Measurements from ENCODE around the gene GPR139. TPM values are rescaled to one million over a fixed set of nuclear protein-coding genes. Genes with fewer than 3 reads are reported as not detected.

The GPR139 gene
- total RNA-seq, 4 donors from 2014 or later, result not detected

DNA sequence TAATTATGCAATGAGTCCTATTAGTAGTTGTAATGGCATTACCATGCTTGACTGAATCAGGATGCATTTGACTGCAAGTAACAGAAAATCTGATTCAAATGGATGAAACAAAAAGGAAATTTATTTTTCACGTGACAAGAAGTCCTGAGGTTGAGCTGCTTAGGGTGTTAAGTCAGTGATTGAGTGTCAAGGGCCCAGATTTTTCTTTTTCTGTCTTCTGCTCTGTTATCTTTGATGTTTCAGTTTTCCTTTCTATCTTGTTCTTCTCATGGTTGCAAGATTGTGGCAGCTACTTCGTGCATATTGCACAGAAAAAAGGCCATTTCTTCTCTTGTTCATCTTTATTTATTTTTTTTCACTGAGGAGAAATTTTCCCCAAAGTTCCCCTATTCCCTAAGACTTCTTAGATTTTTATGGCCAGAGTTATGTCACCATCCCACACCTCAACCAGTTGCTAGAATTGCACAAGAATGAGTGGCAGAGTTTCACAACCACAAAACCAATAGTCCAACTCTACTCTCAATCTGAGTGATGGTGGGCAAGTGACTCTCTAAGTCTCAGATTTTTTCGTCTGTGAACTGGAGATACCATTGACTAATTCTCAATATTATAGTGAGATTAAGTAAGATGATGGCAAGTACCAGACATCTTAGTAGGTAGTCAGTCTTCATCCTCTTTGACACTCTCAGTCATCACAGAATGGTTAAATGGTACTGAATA lies 15.7 kb upstream of the GPR139 start:
- H3K9me3 ChIP-seq, result no peaks in the 10 kb centered on the region
- H3K4me1 ChIP-seq, result no peaks in the 10 kb centered on the region
- H3K27me3 ChIP-seq, result no peaks in the 10 kb centered on the region
- no peak overlapping the region for H3K4me3 ChIP-seq (replicated peaks in 1 of 3)
- H3K27ac ChIP-seq, result no peak overlapping the region
- intact Hi-C loops (cut with DNase I), result no loop called here
- DNase-seq, result no peak
- H3K36me3 ChIP-seq, result no peaks in the 10 kb centered on the region
- TF ChIP-seq, protein P1, sequence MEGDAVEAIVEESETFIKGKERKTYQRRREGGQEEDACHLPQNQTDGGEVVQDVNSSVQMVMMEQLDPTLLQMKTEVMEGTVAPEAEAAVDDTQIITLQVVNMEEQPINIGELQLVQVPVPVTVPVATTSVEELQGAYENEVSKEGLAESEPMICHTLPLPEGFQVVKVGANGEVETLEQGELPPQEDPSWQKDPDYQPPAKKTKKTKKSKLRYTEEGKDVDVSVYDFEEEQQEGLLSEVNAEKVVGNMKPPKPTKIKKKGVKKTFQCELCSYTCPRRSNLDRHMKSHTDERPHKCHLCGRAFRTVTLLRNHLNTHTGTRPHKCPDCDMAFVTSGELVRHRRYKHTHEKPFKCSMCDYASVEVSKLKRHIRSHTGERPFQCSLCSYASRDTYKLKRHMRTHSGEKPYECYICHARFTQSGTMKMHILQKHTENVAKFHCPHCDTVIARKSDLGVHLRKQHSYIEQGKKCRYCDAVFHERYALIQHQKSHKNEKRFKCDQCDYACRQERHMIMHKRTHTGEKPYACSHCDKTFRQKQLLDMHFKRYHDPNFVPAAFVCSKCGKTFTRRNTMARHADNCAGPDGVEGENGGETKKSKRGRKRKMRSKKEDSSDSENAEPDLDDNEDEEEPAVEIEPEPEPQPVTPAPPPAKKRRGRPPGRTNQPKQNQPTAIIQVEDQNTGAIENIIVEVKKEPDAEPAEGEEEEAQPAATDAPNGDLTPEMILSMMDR (IDR thresholded peaks at IDR 0.05), result no peak
- no peak for TF ChIP-seq POLR2A (IDR thresholded peaks at IDR 0.05)
- WGBS, 2 donors, result 56 to 61% methylated on average over 3 of the region's 3 CpGs

DNA sequence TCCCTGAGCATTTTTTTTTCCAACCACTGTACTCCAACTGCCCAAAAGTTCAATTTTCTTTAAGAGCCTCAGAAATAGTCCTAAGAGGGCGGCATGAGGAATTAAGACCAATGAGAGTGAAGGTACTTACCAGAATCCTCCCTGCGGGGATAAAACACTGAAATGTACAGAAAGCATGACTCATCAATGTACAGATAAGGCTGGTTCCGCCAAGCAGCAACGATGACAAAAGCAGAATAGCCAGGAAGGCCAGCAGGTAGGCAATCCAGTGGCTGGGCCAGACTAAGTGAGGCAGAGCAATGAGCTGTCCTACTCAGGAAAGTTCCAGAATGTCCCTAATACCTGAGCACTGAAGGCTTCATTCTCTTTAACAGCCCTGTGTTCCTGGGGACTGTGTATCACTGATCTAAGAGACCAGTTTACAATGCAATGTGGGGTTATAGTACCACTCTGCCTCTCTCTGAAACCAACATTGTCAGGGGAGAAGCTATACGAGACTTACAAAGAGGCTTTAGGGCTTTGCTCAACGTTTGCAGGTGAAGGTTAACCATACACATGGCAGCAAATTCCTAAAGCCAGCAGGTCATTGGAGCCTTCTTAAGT lies 11.0 kb upstream of the GPR139 start:
- Histone ChIP-seq H3K4me3 (replicated peaks in 1 of 3) (no peak overlapping the region), H3K9me3 (no peaks in the 10 kb centered on the region), H3K27me3 (no peaks in the 10 kb centered on the region), H3K36me3 (no peaks in the 10 kb centered on the region), H3K4me1 (no peaks in the 10 kb centered on the region), H3K27ac (no peak overlapping the region)
- intact Hi-C loops (cut with DNase I), result no loop called here
- no peak for TF ChIP-seq POLR2A (IDR thresholded peaks at IDR 0.05)
- TF ChIP-seq, protein P1 (IDR thresholded peaks at IDR 0.05), result no peak
- WGBS, 2 donors, result 61 to 66% methylated on average over 6 of the region's 6 CpGs
- no peak for DNase-seq

DNA sequence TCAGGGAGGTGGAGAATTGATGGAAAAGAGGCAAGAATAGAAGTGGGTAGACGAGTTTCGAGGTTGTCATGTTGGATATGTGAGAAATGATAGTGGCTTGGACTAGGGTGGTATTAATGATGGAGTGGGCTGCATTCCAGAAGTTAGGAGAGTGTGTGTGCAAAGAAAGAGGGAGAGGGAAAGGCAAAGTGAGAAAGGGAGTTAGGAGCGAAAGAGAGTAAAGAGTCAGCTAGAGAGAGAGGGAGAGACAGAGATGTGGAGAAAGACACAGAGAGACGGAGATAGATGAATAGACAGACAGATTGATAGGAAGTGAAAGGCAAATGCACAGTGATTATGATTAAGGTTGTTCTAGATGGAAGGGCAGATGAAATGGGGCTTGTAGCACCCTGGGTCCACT lies 5.4 kb upstream of the GPR139 start:
- no peaks in the 10 kb centered on the region for H3K27me3 ChIP-seq
- TF ChIP-seq POLR2A (IDR thresholded peaks at IDR 0.05), result no peak
- TF ChIP-seq, protein P1 (IDR thresholded peaks at IDR 0.05), result no peak
- DNase-seq, result no peak
- intact Hi-C loops (cut with DNase I), result no loop called here
- H3K27ac ChIP-seq, result no peak overlapping the region
- H3K9me3 ChIP-seq, result no peaks in the 10 kb centered on the region
- no peaks in the 10 kb centered on the region for H3K4me1 ChIP-seq
- WGBS, 2 donors, result 77 to 80% methylated on average over 4 of the region's 4 CpGs
- H3K36me3 ChIP-seq, result no peaks in the 10 kb centered on the region
- H3K4me3 ChIP-seq (replicated peaks in 1 of 3), result no peak overlapping the region

DNA sequence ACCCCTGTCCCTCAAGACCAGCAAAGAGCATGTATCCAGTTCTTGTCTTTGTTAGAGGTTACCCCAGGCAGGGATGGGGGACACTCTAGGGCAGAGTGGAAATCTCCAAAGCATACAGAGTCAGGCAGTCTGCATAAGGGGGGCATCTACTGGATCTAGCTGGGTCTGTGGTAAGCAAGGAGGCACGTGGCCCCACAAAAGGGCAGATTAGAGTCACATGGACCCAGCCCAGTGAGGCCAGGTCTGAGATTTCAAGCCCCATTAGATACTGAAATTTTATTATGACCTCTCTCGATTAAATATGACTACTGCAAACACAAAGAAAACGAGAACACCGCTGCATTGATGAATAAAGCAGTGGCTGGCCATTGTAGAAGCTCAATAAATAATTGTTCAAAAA lies 1.6 kb upstream of the GPR139 start:
- Histone ChIP-seq H3K9me3 (no peaks in the 10 kb centered on the region), H3K4me3 (replicated peaks in 1 of 3) (no peak overlapping the region), H3K27me3 (no peaks in the 10 kb centered on the region), H3K36me3 (no peaks in the 10 kb centered on the region), H3K27ac (no peak overlapping the region), H3K4me1 (no peaks in the 10 kb centered on the region)
- intact Hi-C loops (cut with DNase I), result no loop called here
- no peak for DNase-seq
- WGBS, 2 donors, result 71 to 72% methylated on average over 4 of the region's 4 CpGs
- TF ChIP-seq, protein P1 (IDR thresholded peaks at IDR 0.05), result no peak
- no peak for TF ChIP-seq POLR2A (IDR thresholded peaks at IDR 0.05)

Measured in thyroid gland (tissue), 4 donors.